Embryonic facial prominence (tissue), 1 donor: Measurements from ENCODE around the gene UVSSA.
A peak's percentile ranks its signal among the peaks of the same experiment; 100 is the strongest.

ENCODE experiments used
- DNase-seq: peaks from one replicate; pipeline ENCODE4 v3.0.0-alpha.2; 2016; ENCODE audit errors: extremely low spot score

Gene UVSSA

GRCh38 chr4:1346781-1347409 lies at the start of gene UVSSA:
Gene UVSSA (plus strand): TSS chr4:1347208. CDS start chr4:1348092, 884 bp downstream.
- peak; percentile 99 for DNase-seq

GRCh38 chr4:1297456-1298325 lies 49.3 kb upstream of the UVSSA start:
- no peak for DNase-seq

GRCh38 chr4:1298461-1298860 lies 48.5 kb upstream of the UVSSA start:
- peak; percentile 2 for DNase-seq

- no peak for DNase-seq
These were observed 47.6 kb upstream of the UVSSA start for GRCh38 chr4:1299301-1299860.

- DNase-seq, result no peak
These were observed 46.2 kb upstream of the UVSSA start for GRCh38 chr4:1300466-1301455.

- DNase-seq, result no peak
These were observed 44.8 kb upstream of the UVSSA start for GRCh38 chr4:1302159-1302558.

- no peak for DNase-seq
These were observed 41.7 kb upstream of the UVSSA start for GRCh38 chr4:1305261-1305711.

- DNase-seq, result no peak
These were observed 41.1 kb upstream of the UVSSA start for GRCh38 chr4:1305781-1306455.

GRCh38 chr4:1307951-1308735 lies 38.9 kb upstream of the UVSSA start:
- DNase-seq, result no peak

- peak; percentile 51 for DNase-seq
These were observed 37.6 kb upstream of the UVSSA start for GRCh38 chr4:1309261-1310010.

- no peak for DNase-seq
These were observed 36.8 kb upstream of the UVSSA start for GRCh38 chr4:1310031-1310795.

- DNase-seq, result no peak
These were observed 36.0 kb upstream of the UVSSA start for GRCh38 chr4:1310796-1311631.

- DNase-seq, result no peak
These were observed 34.0 kb upstream of the UVSSA start for GRCh38 chr4:1312821-1313640.

- DNase-seq, result no peak
These were observed 31.7 kb upstream of the UVSSA start for GRCh38 chr4:1315306-1315705.

- DNase-seq, result no peak
These were observed 31.0 kb upstream of the UVSSA start for GRCh38 chr4:1315836-1316536.

GRCh38 chr4:1316537-1317168 lies 30.4 kb upstream of the UVSSA start:
- DNase-seq, result no peak
